Measurements from ENCODE around the gene PLCXD1.

The PLCXD1 gene

DNA sequence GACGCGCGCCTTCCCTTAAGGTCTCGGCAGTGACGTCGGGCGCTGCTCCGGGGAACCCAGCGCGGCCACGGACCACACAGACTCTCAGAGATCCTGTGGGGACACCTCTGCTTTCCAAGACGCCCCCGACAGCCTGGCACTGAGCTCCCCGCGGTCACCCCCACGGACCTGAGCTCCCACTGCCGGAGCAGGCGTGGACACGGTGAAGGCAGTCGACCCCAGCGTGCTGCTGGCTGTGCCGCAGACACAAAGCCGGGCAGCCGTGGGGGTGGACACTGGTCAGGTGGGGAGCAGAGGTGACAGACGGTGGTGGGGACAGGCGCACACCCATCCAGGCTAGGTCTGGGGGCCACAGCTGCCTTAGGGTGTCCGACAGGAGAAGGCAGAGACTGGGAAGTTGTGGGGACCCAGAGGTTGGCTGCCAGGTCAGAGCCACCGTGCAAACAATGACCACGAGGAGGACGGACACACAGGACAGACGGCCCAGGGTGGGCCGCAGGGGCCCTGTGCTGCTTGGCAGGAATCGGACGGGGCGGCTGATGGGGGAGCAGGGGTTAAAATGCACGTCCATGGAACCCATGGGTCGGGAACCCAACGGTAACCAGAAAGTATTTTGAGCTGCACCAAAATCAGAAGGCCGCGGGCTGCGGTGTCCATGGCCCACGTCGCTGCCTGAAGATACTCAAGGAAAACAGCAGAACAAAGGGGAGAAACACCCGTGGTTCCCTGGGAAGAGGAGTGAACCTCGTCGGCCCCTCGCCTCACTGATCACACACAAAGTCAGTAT, 54.0 kb downstream of the PLCXD1 start:
- DNase-seq (ENCODE audit: extremely low read depth, low read depth): no peak
- H3K4me3 ChIP-seq (replicated peaks; ENCODE audit: low read depth, low read length): no peak overlapping the region
- TF ChIP-seq, protein P1, sequence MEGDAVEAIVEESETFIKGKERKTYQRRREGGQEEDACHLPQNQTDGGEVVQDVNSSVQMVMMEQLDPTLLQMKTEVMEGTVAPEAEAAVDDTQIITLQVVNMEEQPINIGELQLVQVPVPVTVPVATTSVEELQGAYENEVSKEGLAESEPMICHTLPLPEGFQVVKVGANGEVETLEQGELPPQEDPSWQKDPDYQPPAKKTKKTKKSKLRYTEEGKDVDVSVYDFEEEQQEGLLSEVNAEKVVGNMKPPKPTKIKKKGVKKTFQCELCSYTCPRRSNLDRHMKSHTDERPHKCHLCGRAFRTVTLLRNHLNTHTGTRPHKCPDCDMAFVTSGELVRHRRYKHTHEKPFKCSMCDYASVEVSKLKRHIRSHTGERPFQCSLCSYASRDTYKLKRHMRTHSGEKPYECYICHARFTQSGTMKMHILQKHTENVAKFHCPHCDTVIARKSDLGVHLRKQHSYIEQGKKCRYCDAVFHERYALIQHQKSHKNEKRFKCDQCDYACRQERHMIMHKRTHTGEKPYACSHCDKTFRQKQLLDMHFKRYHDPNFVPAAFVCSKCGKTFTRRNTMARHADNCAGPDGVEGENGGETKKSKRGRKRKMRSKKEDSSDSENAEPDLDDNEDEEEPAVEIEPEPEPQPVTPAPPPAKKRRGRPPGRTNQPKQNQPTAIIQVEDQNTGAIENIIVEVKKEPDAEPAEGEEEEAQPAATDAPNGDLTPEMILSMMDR (IDR thresholded peaks at IDR 0.05; ENCODE audit: low read depth, low read length, missing control alignments): no peak

DNA sequence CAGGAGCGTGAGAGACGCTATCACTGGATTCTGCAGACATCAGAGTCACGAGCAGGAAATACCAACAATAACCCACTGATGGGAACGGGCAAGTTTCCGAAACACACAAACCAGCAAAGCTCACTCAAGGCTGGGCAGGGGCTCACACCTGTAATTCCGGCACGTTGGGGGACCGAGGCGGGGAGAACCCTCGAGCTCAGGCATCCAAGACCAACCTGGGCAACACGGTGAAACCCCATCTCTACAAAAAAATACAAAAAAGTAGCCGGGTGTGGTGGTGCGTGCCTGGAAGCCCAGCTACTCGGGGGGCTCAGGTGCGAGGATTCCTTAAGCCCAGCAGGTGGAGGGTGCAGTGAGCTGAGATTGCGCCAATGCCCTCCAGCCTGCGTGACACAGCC, 54.6 kb downstream of the PLCXD1 start:
- DNase-seq (ENCODE audit: extremely low read depth, low read depth): no peak
- TF ChIP-seq, protein P1 (IDR thresholded peaks at IDR 0.05; ENCODE audit: low read depth, low read length, missing control alignments): no peak
- no peak overlapping the region for H3K4me3 ChIP-seq (replicated peaks; ENCODE audit: low read depth, low read length)

DNA sequence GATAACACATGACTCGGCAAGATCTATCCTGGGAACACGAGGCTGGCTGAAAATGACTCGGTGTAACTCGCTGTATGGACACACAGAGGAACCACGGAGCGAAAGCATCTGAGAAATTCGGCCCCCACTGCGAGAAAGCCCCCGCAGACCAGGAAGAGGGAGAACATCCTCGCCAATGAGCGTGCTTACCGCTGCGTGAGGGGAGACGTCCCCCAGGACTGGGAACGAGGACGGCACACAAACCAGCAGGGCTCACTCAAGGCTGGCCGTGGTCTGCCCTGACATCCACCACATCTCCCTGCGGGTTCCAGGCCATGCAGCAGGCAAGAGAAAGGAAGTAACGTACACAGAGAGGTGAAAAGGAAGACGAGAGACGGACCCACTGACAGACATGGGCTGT, 55.0 kb downstream of the PLCXD1 start:
- TF ChIP-seq, protein P1 (IDR thresholded peaks at IDR 0.05; ENCODE audit: low read depth, low read length, missing control alignments): no peak
- DNase-seq (ENCODE audit: extremely low read depth, low read depth): no peak
- H3K4me3 ChIP-seq (replicated peaks; ENCODE audit: low read depth, low read length): no peak overlapping the region

DNA sequence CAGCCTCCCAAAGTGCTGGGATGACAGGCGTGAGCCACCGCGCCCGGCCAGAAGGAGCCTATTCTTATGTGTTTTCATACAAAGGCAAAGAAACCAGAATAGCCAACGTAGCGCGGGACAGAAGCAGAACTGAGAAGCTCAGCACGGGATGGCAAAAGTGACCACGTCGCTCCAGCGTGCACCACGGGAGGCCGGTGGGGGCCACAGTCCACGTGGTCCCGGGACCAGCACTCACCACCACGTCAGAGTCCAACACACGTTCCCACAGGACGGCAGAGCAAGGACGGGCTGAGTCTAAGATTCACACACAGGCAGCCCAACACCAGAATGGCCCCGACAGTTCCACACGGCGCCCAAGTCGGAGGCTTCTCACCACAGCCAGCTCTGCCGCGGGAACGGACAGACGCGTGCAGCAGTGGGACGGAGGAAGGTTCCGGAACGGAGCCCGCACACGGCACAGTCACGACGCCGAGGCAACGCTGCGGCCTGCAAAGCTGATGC, 56.2 kb downstream of the PLCXD1 start:
- TF ChIP-seq, protein P1 (IDR thresholded peaks at IDR 0.05; ENCODE audit: low read depth, low read length, missing control alignments): no peak
- no peak for DNase-seq (ENCODE audit: extremely low read depth, low read depth)
- no peak overlapping the region for H3K4me3 ChIP-seq (replicated peaks; ENCODE audit: low read depth, low read length)

DNA sequence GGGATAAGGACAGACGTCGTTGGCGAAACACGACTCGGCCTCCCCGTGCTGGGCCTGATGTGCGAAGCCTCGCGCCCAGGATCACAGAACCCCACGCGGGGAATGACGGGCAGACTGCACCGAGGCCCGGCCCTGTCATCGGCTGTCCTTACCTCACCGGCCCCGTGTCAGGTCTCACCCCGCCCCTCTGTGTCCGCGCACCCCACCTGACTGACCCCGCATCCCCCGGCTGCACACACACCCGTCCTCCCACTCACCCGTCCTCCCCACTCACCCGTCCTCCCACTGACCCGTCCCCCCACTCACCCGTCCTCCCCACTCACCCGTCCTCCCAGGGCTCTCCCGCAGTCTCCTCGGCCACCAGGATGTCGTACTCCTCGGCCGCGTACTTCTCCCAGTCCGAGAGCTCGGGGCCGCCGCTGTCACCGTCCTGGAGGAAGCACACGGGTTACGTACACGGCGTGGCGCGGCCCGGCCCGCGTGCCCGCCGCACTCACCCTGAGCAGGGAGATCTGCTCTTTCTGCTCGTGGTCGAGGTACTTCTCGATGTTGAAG, 57.2 kb downstream of the PLCXD1 start:
- no peak overlapping the region for H3K4me3 ChIP-seq (replicated peaks; ENCODE audit: low read depth, low read length)
- TF ChIP-seq, protein P1 (IDR thresholded peaks at IDR 0.05; ENCODE audit: low read depth, low read length, missing control alignments): no peak
- DNase-seq (ENCODE audit: extremely low read depth, low read depth): no peak

DNA sequence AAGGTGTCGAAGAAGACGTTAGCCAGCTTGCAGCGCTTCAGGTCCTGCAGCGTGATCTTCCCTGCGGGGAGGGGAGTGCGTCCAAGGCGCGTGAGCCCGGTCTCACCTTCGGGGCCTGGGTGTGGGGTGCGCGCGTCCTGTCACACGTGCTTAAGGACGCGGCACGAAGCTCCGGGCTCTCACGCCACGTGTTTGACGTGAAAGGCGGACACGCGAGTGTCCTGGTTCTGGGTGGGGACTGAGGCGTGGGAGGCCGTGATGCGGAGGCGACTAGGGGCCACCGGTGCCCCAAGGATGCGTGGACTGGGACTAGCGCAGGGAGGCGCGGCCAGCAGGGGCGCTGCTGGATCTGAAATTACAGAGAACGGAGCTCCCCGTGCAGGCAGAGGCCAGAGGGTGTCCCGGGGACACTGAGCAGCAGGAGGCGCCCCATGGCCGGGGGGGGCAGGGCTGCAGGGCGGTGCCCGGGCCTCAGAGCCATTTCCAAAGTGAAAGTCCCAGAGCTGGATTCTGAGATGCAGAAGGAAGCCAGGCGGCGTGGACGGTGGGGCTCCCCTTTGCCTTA, 57.7 kb downstream of the PLCXD1 start:
- TF ChIP-seq, protein P1 (IDR thresholded peaks at IDR 0.05; ENCODE audit: low read depth, low read length, missing control alignments): no peak
- DNase-seq (ENCODE audit: extremely low read depth, low read depth): no peak
- H3K4me3 ChIP-seq (replicated peaks; ENCODE audit: low read depth, low read length): no peak overlapping the region
